Measurements from ENCODE around the gene IL17RD. TPM values are rescaled to one million over a fixed set of nuclear protein-coding genes. Genes with fewer than 3 reads are reported as not detected.
A peak's percentile ranks its signal among the peaks of the same experiment; 100 is the strongest.
"Not testable (repeated sequence)": the region's sequence is repeated elsewhere in the genome, so short reads cannot be mapped to it uniquely, and the experiment has no call there.

Gene IL17RD
- total RNA-seq, 1 experiment from 2014 or later, result 8.3 TPM

DNA sequence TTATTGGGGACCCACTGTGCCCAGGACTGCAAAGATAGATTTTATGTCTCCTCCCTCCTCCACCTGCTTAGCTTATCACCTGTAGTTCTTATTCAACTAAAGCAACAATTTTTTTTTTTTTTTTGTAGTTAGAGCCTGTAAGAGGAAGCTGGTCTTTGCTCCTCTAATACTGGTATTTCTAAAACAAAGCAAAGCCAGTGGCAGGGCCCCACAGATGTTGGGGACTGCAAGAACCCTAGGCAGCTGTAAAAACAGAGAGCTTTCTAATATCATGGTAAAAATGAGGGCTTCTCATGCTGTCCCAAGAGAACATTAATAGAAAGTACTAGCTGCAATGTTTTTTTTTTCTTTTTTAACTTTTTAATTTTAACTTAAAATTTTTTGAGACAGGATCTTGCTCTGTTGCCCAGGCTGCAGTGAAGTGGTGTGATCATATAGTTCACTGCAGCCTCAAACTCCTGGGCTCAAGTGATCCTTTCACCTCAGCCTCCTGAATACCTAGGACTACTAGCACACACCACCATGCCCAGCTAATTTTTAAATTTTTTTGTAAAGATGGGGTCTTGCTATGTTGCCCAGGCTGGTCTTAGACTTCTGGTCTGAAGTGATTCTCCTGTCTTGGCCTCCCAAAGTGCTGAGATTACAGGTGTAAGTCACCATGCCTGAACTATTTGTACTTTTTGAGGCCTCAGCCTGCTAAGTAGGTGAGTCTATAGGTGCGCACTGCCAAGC lies 77.6 kb downstream of the IL17RD start:
- Histone ChIP-seq H3K4me2 (no peak overlapping the region), H3K27ac (no peak overlapping the region), H3K4me3 (no peak overlapping the region), H3F3A (ENCODE audit: insufficient read depth, low read depth) (peaks cover 16% of the 10 kb centered on the region; the same call in 1 of the 2 replicates), H3K79me2 (ENCODE audit: low read depth) (no peaks in the 10 kb centered on the region), H4K20me1 (ENCODE audit: insufficient read depth) (no peaks in the 10 kb centered on the region), H3K4me1 (replicated peaks; ENCODE audit: insufficient read depth) (peaks cover 26% of the 10 kb centered on the region), H2AFZ (no peak overlapping the region), H3K9me2 (ENCODE audit: insufficient read depth) (no peaks in the 10 kb centered on the region), H3K36me3 (ENCODE audit: low read depth) (no peaks in the 10 kb centered on the region), H3K27me3 (ENCODE audit: insufficient read depth, low read depth) (no peaks in the 10 kb centered on the region), H3K9me3 (ENCODE audit: insufficient read depth, low read depth) (no peaks in the 10 kb centered on the region)
- TF ChIP-seq, protein P1, sequence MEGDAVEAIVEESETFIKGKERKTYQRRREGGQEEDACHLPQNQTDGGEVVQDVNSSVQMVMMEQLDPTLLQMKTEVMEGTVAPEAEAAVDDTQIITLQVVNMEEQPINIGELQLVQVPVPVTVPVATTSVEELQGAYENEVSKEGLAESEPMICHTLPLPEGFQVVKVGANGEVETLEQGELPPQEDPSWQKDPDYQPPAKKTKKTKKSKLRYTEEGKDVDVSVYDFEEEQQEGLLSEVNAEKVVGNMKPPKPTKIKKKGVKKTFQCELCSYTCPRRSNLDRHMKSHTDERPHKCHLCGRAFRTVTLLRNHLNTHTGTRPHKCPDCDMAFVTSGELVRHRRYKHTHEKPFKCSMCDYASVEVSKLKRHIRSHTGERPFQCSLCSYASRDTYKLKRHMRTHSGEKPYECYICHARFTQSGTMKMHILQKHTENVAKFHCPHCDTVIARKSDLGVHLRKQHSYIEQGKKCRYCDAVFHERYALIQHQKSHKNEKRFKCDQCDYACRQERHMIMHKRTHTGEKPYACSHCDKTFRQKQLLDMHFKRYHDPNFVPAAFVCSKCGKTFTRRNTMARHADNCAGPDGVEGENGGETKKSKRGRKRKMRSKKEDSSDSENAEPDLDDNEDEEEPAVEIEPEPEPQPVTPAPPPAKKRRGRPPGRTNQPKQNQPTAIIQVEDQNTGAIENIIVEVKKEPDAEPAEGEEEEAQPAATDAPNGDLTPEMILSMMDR (conservative IDR thresholded peaks at IDR 0.05), result no peak
- no peak for TF ChIP-seq EZH2 (IDR thresholded peaks at IDR 0.05; ENCODE audit: low read depth)
- POLR2A ChIA-PET (ENCODE audit: unreplicated experiment), result no interaction called here
- intact Hi-C loops (cut with micrococcal nuclease; ENCODE audit: unreplicated experiment), result no loop called here
- no peak for DNase-seq
- BruUV-seq (replicated peaks), result no TSS peak
- CTCF ChIA-PET, result no interaction called here

DNA sequence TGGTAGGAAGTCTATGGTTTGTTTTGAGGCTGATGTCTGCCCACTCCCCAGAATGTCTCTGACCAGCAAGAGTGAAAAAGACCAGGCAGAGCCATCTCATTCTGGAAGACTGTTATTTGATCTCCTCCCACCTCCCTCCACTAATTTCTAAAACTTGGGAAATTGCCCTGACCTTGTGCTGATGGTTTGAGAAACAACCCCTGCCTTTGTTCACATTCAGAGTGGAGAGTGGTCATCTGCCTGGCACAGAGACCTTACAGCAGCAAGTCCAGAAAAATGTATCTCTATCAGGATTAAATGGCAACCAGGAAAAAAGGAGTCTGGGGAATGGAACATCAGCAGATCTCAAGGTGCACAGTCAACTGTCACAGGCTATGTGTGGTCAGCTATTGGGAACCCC lies 79.0 kb downstream of the IL17RD start:
- no peaks in the 10 kb centered on the region for H3K27me3 ChIP-seq (ENCODE audit: insufficient read depth, low read depth)
- H2AFZ ChIP-seq, result no peak overlapping the region
- H3K27ac ChIP-seq, result no peak overlapping the region
- H4K20me1 ChIP-seq (ENCODE audit: insufficient read depth), result no peaks in the 10 kb centered on the region
- H3K4me1 ChIP-seq (replicated peaks; ENCODE audit: insufficient read depth), result peaks cover 31% of the 10 kb centered on the region
- no peak overlapping the region for H3K4me2 ChIP-seq
- intact Hi-C loops (cut with micrococcal nuclease; ENCODE audit: unreplicated experiment), result no loop called here
- DNase-seq, result no peak
- H3K36me3 ChIP-seq (ENCODE audit: low read depth), result no peaks in the 10 kb centered on the region
- ChIA-PET CTCF (interaction anchor here (0.5 kb wide), 1 partner anchor 14 kb away, joined by 3 read pairs; no protein-coding TSS in a partner anchor), POLR2A (ENCODE audit: unreplicated experiment) (no interaction called here)
- H3K79me2 ChIP-seq (ENCODE audit: low read depth), result no peaks in the 10 kb centered on the region
- H3K9me2 ChIP-seq (ENCODE audit: insufficient read depth), result no peaks in the 10 kb centered on the region
- TF ChIP-seq, protein P1 (conservative IDR thresholded peaks at IDR 0.05), result no peak
- H3K4me3 ChIP-seq, result no peak overlapping the region
- no TSS peak for BruUV-seq (replicated peaks)
- peaks cover 18% of the 10 kb centered on the region; the same call in 1 of the 2 replicates for H3F3A ChIP-seq (ENCODE audit: insufficient read depth, low read depth)
- no peaks in the 10 kb centered on the region for H3K9me3 ChIP-seq (ENCODE audit: insufficient read depth, low read depth)

DNA sequence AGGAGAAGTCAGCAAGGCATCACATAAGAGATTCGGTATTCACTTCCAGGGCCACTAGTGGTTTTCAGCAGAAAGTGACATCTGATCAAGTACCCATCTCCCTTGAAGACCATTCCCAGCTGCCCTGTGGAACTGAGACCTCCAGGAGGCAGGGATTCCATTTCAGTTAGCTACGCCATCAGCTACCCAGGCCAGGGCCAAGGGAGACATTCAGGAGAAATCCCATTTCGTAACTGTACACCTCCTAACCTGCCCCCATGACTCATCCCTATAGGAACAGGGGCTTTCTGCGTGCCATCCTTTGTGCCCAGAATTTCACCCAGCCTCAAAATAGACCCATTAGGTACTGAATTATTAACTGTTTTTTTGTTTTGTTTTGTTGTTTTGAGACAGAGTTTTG lies 79.9 kb downstream of the IL17RD start:
- Histone ChIP-seq H3K4me2 (no peak overlapping the region), H3K9me3 (ENCODE audit: insufficient read depth, low read depth) (no peaks in the 10 kb centered on the region), H3K27me3 (ENCODE audit: insufficient read depth, low read depth) (no peaks in the 10 kb centered on the region), H3K27ac (no peak overlapping the region), H3K4me1 (replicated peaks; ENCODE audit: insufficient read depth) (peaks cover 35% of the 10 kb centered on the region), H3K36me3 (ENCODE audit: low read depth) (no peaks in the 10 kb centered on the region), H2AFZ (no peak overlapping the region), H3K9me2 (ENCODE audit: insufficient read depth) (no peaks in the 10 kb centered on the region), H3K4me3 (no peak overlapping the region), H3K79me2 (ENCODE audit: low read depth) (no peaks in the 10 kb centered on the region), H4K20me1 (ENCODE audit: insufficient read depth) (no peaks in the 10 kb centered on the region), H3F3A (ENCODE audit: insufficient read depth, low read depth) (peaks cover 18% of the 10 kb centered on the region; the same call in 1 of the 2 replicates)
- DNase-seq, result no peak
- intact Hi-C loops (cut with micrococcal nuclease; ENCODE audit: unreplicated experiment), result no loop called here
- no TSS peak for BruUV-seq (replicated peaks)
- ChIA-PET POLR2A (ENCODE audit: unreplicated experiment) (no interaction called here), CTCF (no interaction called here)
- no peak for TF ChIP-seq EZH2 (IDR thresholded peaks at IDR 0.05; ENCODE audit: low read depth)
- TF ChIP-seq, protein P1 (conservative IDR thresholded peaks at IDR 0.05), result no peak

GRCh38 chr3:57083266-57083995 lies 81.7 kb downstream of the IL17RD start:
- DNase-seq, result peak; percentile 69 to 84
- Histone ChIP-seq H2AFZ (0 out of 2 replicates have a peak overlapping the region, but pooled peaks have one; percentile 49), H3F3A (ENCODE audit: insufficient read depth, low read depth) (peaks cover 18% of the 10 kb centered on the region; the same call in 1 of the 2 replicates), H3K4me1 (replicated peaks; ENCODE audit: insufficient read depth) (peaks cover 40% of the 10 kb centered on the region), H3K4me2 (peak overlapping the region; percentile 58), H3K27ac (peak overlapping the region; percentile 97)
- H3K79me2 ChIP-seq (ENCODE audit: low read depth); BruUV-seq (replicated peaks); H3K9me3 ChIP-seq (ENCODE audit: insufficient read depth, low read depth); H3K36me3 ChIP-seq (ENCODE audit: low read depth); H4K20me1 ChIP-seq (ENCODE audit: insufficient read depth); H3K4me3 ChIP-seq; H3K9me2 ChIP-seq (ENCODE audit: insufficient read depth); H3K27me3 ChIP-seq (ENCODE audit: insufficient read depth, low read depth): not testable (repeated sequence)
- ChIA-PET CTCF (interaction anchor here (0.6 kb wide), 2 partner anchors 12 to 401 kb away, joined by 4 to 5 read pairs; partner anchors contain the start of gene TASOR), POLR2A (ENCODE audit: unreplicated experiment) (interaction anchor here (0.5 kb wide), 1 partner anchor 33 kb away, joined by 10 read pairs; no protein-coding TSS in a partner anchor)
- intact Hi-C loops (cut with micrococcal nuclease; ENCODE audit: unreplicated experiment), result loop anchor here (1.0 kb wide), 1 partner anchor 76 kb away; no protein-coding TSS in a partner anchor
